Jurkat, Clone E6-1 (cell line): Measurements from ENCODE around the gene PCDH11X. TPM values are rescaled to one million over a fixed set of nuclear protein-coding genes. Genes with fewer than 3 reads are reported as not detected.
"Not testable (repeated sequence)": the region's sequence is repeated elsewhere in the genome, so short reads cannot be mapped to it uniquely, and the experiment has no call there.

Experiments used
- DNase-seq: peaks from one replicate; pipeline ENCODE4 v3.0.0-alpha.2; 2011; ENCODE audit warnings: low read depth, low spot score
- H3K4me3 ChIP-seq: 2 replicates; pipeline ENCODE4 v1.5.1; 2011; ENCODE audit warnings: mild to moderate bottlenecking, low read length, control low read depth, moderate library complexity
- polyA plus RNA-seq: library from polyadenylated mRNA; unstranded; fragments of >200 nt; gene quantifications from one replicate; pipeline ENCODE4 v1.2.1, GENCODE V29; 2012; ENCODE audit warnings: missing spikeins; ENCODE audit not compliant: insufficient read length, insufficient read depth

PCDH11X gene
- polyA plus RNA-seq = not detected

DNA sequence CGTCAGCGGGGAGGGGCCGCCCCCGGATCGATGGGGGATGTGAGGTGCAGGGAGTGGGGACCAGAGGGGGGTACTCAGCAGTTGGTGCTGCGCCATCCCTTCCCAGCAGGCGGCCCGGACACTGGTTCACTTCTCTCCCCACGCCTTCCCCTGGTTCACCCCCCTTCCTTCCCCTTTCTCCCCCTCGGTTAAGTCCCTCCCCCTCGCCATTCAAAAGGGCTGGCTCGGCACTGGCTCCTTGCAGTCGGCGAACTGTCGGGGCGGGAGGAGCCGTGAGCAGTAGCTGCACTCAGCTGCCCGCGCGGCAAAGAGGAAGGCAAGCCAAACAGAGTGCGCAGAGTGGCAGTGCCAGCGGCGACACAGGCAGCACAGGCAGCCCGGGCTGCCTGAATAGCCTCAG is at the start of gene PCDH11X:
Gene PCDH11X, plus strand, starts transcription at position 241 of the 400 bp plus-strand sequence. CDS start 56,130 bp downstream, outside the sequence.
- H3K4me3 ChIP-seq, DNase-seq: not testable (repeated sequence)

DNA sequence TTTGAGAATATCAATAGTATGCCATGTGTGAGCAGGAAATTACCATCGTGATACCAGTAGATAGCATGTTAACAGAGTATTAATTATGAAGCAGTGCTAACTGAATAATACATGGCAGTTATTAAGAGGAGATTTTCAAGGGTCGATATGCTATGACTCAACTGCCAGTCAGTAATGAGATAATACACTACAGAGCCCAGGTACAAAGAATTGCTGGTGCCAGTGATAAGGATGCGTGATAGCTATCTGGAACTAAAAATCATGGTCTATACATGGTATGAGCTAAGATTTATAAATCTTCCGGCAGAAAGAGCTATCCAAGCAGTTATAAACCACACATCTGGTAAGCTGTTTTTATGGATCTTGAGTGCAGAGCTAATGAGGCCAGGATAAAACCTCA is 31.7 kb upstream of the PCDH11X start:
- not testable (repeated sequence) for DNase-seq, H3K4me3 ChIP-seq

GRCh38 chrX:91753022-91753421 is 26.2 kb upstream of the PCDH11X start:
- DNase-seq, H3K4me3 ChIP-seq: not testable (repeated sequence)

DNA sequence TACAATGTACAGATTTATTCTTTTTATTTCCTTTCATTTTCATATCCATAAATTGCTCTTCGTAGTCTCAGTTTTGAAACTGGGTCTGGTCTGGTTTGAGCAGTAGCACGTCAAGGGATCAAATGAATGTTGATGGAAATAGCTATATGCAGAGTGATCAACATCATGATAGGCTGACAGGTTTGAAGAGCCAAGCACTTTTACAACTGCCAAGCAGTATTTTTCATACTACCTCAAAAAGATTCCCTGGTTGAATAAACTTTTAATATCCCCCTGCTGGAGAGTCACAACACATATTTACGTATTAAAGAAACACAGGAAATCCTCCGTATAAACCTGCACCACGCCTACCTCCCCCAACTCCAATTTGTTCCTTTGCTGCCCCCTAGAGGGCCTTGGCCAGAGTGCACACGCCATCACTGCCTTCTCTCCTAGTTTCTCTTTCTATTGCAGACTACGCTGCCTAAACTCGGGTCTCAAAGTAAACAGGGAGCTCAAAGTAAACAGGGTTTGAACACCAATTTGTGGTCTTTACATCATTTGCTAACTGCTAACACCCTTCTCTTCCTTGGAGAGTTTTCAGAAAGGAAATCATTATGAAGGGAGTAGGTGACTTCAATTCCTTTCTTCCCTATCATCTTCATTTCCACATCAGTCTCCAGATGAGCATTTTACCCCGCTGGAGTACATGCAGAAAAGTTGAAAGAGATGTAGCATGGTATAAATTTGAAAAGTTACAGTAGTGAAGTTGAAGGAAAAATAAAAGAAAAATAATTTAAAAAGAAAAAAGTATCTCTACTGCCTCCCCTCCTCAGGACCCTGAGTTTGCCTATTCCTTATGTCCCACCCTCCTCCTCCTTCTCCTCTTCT is 8.3 kb upstream of the PCDH11X start:
- not testable (repeated sequence) for H3K4me3 ChIP-seq, DNase-seq

DNA sequence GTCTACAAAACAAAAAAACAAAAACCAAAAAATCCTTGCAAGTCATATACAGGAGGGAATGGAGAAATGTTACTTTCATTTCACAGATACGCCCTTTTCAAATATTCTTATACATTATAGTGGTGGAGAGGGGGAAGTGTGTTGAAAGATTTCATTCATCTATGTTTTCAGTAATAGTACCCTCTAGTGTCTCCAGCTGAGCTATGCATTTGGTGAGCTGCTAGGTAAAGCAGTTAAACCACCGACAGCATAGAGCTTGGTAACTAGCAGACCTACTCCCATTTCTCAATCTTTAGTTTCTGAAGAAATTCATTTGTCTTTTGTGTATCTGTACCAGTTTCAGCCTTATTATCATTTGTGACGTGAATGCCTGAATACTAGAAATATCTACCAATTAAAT is 5.2 kb upstream of the PCDH11X start:
- not testable (repeated sequence) for H3K4me3 ChIP-seq, DNase-seq

DNA sequence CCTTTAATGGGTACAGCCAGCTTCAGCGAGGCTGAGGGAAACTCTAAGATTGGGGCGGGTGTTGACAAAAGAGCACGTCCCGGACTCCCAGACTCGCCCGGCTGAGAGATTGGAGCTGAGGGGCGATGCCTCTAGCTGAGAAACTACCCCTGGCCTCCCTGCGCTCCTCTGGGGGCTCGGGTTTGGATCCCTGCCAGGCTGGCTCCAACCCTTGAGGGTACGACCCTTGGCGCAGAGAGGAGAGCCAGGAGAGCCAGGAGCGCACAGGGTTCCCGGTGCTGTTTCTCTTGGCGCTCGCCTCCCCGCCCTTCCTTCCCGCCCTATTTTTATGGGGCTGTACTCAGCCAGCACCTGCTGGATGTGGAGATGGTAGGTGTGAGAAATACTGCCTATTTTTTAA is 833 bp downstream of the PCDH11X start:
- H3K4me3 ChIP-seq, DNase-seq: not testable (repeated sequence)

DNA sequence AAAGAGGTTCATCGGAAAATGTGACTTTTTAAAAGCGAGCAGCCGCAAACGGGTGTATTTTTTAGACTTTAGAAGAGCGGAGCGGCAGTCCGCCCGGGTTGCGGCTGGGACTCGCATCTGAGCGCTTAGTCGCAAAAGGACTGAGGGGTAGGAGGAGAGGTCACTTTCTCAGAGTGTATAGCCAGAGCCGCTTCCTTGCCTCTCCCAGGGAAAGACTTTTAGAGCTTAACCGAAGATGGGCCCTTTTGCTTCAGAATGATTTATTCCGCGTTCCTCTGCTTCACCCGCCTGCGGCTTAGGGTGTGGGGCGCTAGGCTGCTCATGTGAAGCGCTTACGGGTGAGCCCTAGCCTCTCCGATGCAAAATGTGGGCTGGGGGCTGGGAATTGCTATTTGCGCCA is 1.5 kb downstream of the PCDH11X start:
- not testable (repeated sequence) for DNase-seq, H3K4me3 ChIP-seq

- H3K4me3 ChIP-seq = not testable (repeated sequence)
These were observed 2.6 kb downstream of the PCDH11X start for GRCh38 chrX:91781553-91782298.

DNA sequence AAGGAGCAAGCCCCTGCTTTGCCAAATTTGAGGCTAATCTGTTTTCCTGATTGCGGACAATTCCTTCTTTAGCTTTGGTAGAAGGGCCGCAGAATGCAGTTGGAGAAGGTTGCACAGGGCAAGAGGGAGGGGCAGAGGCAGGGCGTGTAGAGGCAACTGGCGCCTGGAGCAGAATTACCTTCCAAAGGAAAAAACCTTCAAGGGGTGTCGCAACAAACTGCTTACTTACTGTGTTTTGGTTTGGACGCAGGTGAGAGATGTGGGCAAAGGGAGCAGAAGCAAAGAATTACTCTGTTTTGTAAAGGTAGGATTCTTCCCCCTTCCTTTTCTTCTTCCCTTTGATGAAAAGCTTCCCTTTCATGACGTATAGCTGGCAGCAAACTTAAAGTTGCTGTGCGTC is 3.6 kb downstream of the PCDH11X start:
- not testable (repeated sequence) for DNase-seq, H3K4me3 ChIP-seq

More at GRCh38 chrX:91781553-91782298, 2.6 kb downstream of the PCDH11X start:
- DNase-seq = not testable (repeated sequence)

DNA sequence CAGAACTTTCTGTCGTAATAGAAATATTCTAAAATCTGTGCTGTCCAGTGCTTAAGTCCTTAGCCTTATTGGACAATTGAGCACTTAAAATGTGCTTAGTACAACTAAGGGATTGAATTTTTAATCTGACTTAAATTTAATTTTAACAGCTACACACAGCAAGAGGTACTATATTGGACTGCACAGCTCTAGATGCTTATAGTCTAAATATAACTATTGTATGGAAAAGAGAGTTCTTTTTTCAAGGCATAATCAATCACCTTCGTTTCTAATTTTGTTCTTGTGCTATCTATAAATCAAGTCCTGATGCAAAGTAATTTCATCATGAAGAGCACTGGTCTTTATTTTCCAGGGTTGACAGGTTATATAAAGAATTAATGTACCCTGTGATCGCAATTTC is 38.4 kb downstream of the PCDH11X start:
- H3K4me3 ChIP-seq, DNase-seq: not testable (repeated sequence)

GRCh38 chrX:91825321-91825720 is 46.1 kb downstream of the PCDH11X start:
- not testable (repeated sequence) for DNase-seq, H3K4me3 ChIP-seq
